WERI-Rb-1 (cell line): Measurements from ENCODE around the gene SPNS1.
"Not testable (repeated sequence)": the region's sequence is repeated elsewhere in the genome, so short reads cannot be mapped to it uniquely, and the experiment has no call there.

Experiments used
- DNase-seq: peaks from one replicate; pipeline ENCODE4 v3.0.0-alpha.2; 2020
- H3K27ac ChIP-seq: fragments of 250-450 bp; sonication (Bioruptor Pico); 2 replicates; pipeline ENCODE4 v1.5.1; 2020; ENCODE audit warnings: mild to moderate bottlenecking, moderate library complexity
- H3K27me3 ChIP-seq: fragments of 250-450 bp; sonication (Bioruptor Pico); 2 replicates; pipeline ENCODE4 v1.5.1; 2021; ENCODE audit warnings: mild to moderate bottlenecking, low read depth, moderate library complexity; ENCODE audit not compliant: insufficient read depth, severe bottlenecking
- H3K36me3 ChIP-seq: fragments of 250-450 bp; sonication (Bioruptor Pico); 2 replicates; pipeline ENCODE4 v1.5.1; 2020; ENCODE audit warnings: mild to moderate bottlenecking, moderate library complexity
- H3K4me3 ChIP-seq: 2 replicates; pipeline ENCODE4 v1.5.1; 2011; ENCODE audit warnings: low read depth, mild to moderate bottlenecking, control low read depth, low read length
- H3K9me3 ChIP-seq: fragments of 250-450 bp; sonication (Bioruptor Pico); 2 replicates; pipeline ENCODE4 v1.5.1; 2021; ENCODE audit warnings: mild to moderate bottlenecking, moderate library complexity; ENCODE audit not compliant: severe bottlenecking
- CTCF ChIP-seq: IDR thresholded peaks from 2 replicates; pipeline ENCODE4 v1.5.1; 2011; ENCODE audit warnings: low read depth, mild to moderate bottlenecking, control low read depth, inconsistent platforms, low read length

Gene SPNS1

GRCh38 chr16:29000019-29000418 is 25.4 kb downstream of the SPNS1 start:
- no peak for TF ChIP-seq CTCF
- no peaks in the 10 kb centered on the region for H3K9me3 ChIP-seq
- H3K27ac ChIP-seq = no peak overlapping the region
- DNase-seq = no peak
- no peaks in the 10 kb centered on the region for H3K27me3 ChIP-seq
- no peaks in the 10 kb centered on the region for H3K36me3 ChIP-seq
- H3K4me3 ChIP-seq = no peak overlapping the region

- not testable (repeated sequence) for H3K27ac ChIP-seq, H3K4me3 ChIP-seq, H3K9me3 ChIP-seq, H3K36me3 ChIP-seq, H3K27me3 ChIP-seq, DNase-seq
Measured at GRCh38 chr16:29004496-29005139, 30.0 kb downstream of the SPNS1 start.

GRCh38 chr16:29007730-29008593 is 33.4 kb downstream of the SPNS1 start:
- no peak overlapping the region for H3K4me3 ChIP-seq
- H3K27ac ChIP-seq = no peak overlapping the region

GRCh38 chr16:29009050-29009837 is 34.7 kb downstream of the SPNS1 start:
- DNase-seq = no peak
- H3K36me3 ChIP-seq = no peaks in the 10 kb centered on the region
- TF ChIP-seq CTCF = no peak
- H3K4me3 ChIP-seq = no peak overlapping the region
- H3K27ac ChIP-seq = no peak overlapping the region
- no peaks in the 10 kb centered on the region for H3K9me3 ChIP-seq
- H3K27me3 ChIP-seq = no peaks in the 10 kb centered on the region

More at GRCh38 chr16:29007730-29008593, 33.4 kb downstream of the SPNS1 start:
- no peak for TF ChIP-seq CTCF
- Histone ChIP-seq H3K9me3 (no peaks in the 10 kb centered on the region), H3K27me3 (no peaks in the 10 kb centered on the region), H3K36me3 (no peaks in the 10 kb centered on the region)
- DNase-seq = no peak

- no peak overlapping the region for H3K4me3 ChIP-seq
- no peaks in the 10 kb centered on the region for H3K9me3 ChIP-seq
- no peaks in the 10 kb centered on the region for H3K27me3 ChIP-seq
- H3K27ac ChIP-seq = no peak overlapping the region
- no peaks in the 10 kb centered on the region for H3K36me3 ChIP-seq
- TF ChIP-seq CTCF = no peak
- DNase-seq = no peak
Measured at GRCh38 chr16:29009838-29010166, 35.2 kb downstream of the SPNS1 start.

GRCh38 chr16:29011112-29011511 is 36.5 kb downstream of the SPNS1 start:
- peak; percentile 62 for DNase-seq
- peak; percentile 72 for TF ChIP-seq CTCF
- Histone ChIP-seq H3K27ac (no peak overlapping the region), H3K27me3 (no peaks in the 10 kb centered on the region), H3K36me3 (no peaks in the 10 kb centered on the region), H3K4me3 (no peak overlapping the region), H3K9me3 (no peaks in the 10 kb centered on the region)
